PC-9 (cell line): ENCODE data around the gene MYH16. TPM values are rescaled to one million over a fixed set of nuclear protein-coding genes. Genes with fewer than 3 reads are reported as not detected.

Experiments used
- BruUV-seq: library from RNA; stranded (reverse); fragments of 400-500 nt; replicated peaks from 2 replicates; lab custom pipeline; 2021; lab: Mats Ljungman, UMichigan
- CTCF ChIA-PET: fragments of 300-600 bp; sonication (Branson Sonifier 250); formaldehyde crosslinking; loops from one replicate; lab custom pipeline; 2022; ENCODE audit warnings: antibody characterized with exemption; lab: Charles Lee
- POLR2A ChIA-PET: fragments of 300-600 bp; sonication (Branson Sonifier 250); formaldehyde crosslinking; loops from one replicate; lab custom pipeline; 2022; ENCODE audit warnings: antibody characterized with exemption; ENCODE audit not compliant: unreplicated experiment; lab: Charles Lee
- DNase-seq, 2 experiments: peaks; one replicate each; pipeline versions ENCODE4 v3.0.0 to v3.0.0-alpha.2; 2015 to 2022; ENCODE audit warnings: mixed read lengths in 1 of 2
- H2AFZ ChIP-seq: fragments of 200-600 bp; sonication (generic); 2 replicates; pipeline ENCODE4 v1.8.1; 2017; ENCODE audit warnings: antibody characterized with exemption
- H3F3A ChIP-seq: fragments of 200-600 bp; sonication (generic); 2 replicates; pipeline ENCODE4 v1.8.1; 2017; ENCODE audit warnings: antibody characterized with exemption, mild to moderate bottlenecking, low read depth; ENCODE audit not compliant: insufficient read depth
- H3K27ac ChIP-seq: fragments of 200-600 bp; sonication (generic); 2 replicates; pipeline ENCODE4 v1.6.1; 2016; ENCODE audit warnings: mixed run types
- H3K27me3 ChIP-seq: fragments of 200-600 bp; sonication (generic); 2 replicates; pipeline ENCODE4 v1.6.1; 2016; ENCODE audit warnings: low read depth, mixed run types; ENCODE audit not compliant: insufficient read depth
- H3K36me3 ChIP-seq: fragments of 200-600 bp; sonication (generic); 2 replicates; pipeline ENCODE4 v1.6.1; 2016; ENCODE audit warnings: low read depth, mixed run types
- H3K4me1 ChIP-seq: fragments of 200-600 bp; sonication (generic); replicated peaks from 2 replicates; pipeline ENCODE4 v1.6.1; 2016; ENCODE audit warnings: mixed run types; ENCODE audit not compliant: insufficient read depth
- H3K4me2 ChIP-seq: fragments of 200-600 bp; sonication (generic); 2 replicates; pipeline ENCODE4 v1.6.1; 2017; ENCODE audit warnings: mixed run types
- H3K4me3 ChIP-seq: fragments of 200-600 bp; sonication (generic); 2 replicates; pipeline ENCODE4 v1.6.1; 2016; ENCODE audit warnings: mixed run types
- H3K79me2 ChIP-seq: fragments of 200-600 bp; sonication (generic); 2 replicates; pipeline ENCODE4 v1.6.1; 2017; ENCODE audit warnings: low read depth, mixed run types
- H3K9me2 ChIP-seq: fragments of 200-600 bp; sonication (generic); 2 replicates; pipeline ENCODE4 v1.8.1; 2017; ENCODE audit warnings: mild to moderate bottlenecking; ENCODE audit not compliant: insufficient read depth
- H3K9me3 ChIP-seq: fragments of 200-600 bp; sonication (generic); 2 replicates; pipeline ENCODE4 v1.8.1; 2016; ENCODE audit warnings: low read depth; ENCODE audit not compliant: insufficient read depth
- H4K20me1 ChIP-seq: fragments of 200-600 bp; sonication (generic); 2 replicates; pipeline ENCODE4 v1.8.1; 2017; ENCODE audit not compliant: insufficient read depth
- CTCF ChIP-seq: fragments of 200-600 bp; sonication (generic); conservative IDR thresholded peaks from 2 replicates; pipeline ENCODE4 v1.6.1; 2017; ENCODE audit warnings: mixed run types, antibody characterized with exemption, mild to moderate bottlenecking, moderate library complexity
- EZH2 ChIP-seq: fragments of 200-600 bp; sonication (generic); IDR thresholded peaks from 2 replicates; pipeline ENCODE4 v1.8.0; 2017; ENCODE audit warnings: antibody characterized with exemption, low read depth
- intact Hi-C: fragments of 100-400 bp; cut with micrococcal nuclease; formaldehyde crosslinking; loops from one replicate; pipeline ENCODE4 v1.10.0; 2022; ENCODE audit not compliant: unreplicated experiment
- total RNA-seq: library from RNA; stranded (reverse); gene quantifications from 2 replicates; pipeline ENCODE4 v1.2.3, GENCODE V29; 2021

Gene MYH16
- total RNA-seq, 1 experiment from 2014 or later, result 18.0 TPM

GRCh38 chr7:99252166-99252895 lies 20.3 kb upstream of the MYH16 start:
- Histone ChIP-seq H3K27ac (no peak overlapping the region), H3K27me3 (no peaks in the 10 kb centered on the region), H3K9me2 (no peaks in the 10 kb centered on the region), H2AFZ (no peak overlapping the region), H3K4me1 (no peaks in the 10 kb centered on the region), H3K36me3 (no peaks in the 10 kb centered on the region), H3K4me2 (no peak overlapping the region), H3K4me3 (no peak overlapping the region), H3K9me3 (no peaks in the 10 kb centered on the region), H3K79me2 (no peaks in the 10 kb centered on the region), H3F3A (no peaks in the 10 kb centered on the region), H4K20me1 (no peaks in the 10 kb centered on the region)
- TF ChIP-seq EZH2, result no peak
- no peak for TF ChIP-seq CTCF
- no peak for DNase-seq
- ChIA-PET CTCF (interaction anchor here (0.5 kb wide), 1 partner anchor 35 kb away, joined by 9 read pairs; no protein-coding TSS in a partner anchor), POLR2A (interaction anchor here (0.6 kb wide), 1 partner anchor 30 kb away, joined by 5 read pairs; no protein-coding TSS in a partner anchor)
- intact Hi-C loops, result no loop called here
- no TSS peak for BruUV-seq

DNA sequence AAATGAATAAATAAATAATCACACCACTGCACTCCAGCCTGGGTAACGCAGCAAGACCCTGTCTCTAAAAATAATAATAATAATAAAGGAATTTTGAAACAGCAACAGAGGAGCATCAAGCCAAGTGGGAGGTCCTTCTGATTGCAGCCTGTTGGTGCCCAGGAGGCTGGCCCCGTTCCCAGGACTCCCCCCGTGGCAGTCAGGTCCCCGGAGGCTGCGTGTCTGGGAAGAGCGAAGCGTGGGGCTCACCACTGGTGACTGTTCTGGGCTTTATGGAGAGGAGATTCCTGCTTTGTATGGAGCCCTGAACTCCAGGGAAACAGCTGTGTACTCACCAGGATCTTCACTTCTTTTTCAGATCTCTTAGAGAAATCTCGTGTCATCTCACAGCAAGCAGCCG lies 19.3 kb upstream of the MYH16 start:
- intact Hi-C loops, result no loop called here
- POLR2A ChIA-PET, result no interaction called here
- no peak overlapping the region for H2AFZ ChIP-seq

DNA sequence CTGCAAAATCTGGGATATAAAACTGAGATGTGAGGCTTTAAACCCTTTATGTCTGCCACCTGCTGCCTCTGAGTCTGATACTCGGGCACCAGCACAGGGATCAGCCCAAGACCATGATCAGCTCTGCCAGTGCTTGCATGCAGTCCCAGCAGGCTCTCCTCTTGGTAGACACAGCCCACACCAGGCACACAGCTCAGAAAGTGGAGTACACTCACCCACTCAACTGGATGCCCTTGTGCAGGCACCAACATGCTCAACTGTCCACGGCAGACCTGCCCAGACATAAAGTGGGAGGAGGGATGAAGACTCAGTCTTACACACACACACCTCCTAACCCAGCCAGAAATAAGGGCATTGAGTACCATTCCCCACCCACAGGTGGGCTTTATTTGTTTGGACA lies 18.2 kb upstream of the MYH16 start:
- ChIA-PET CTCF (no interaction called here), POLR2A (interaction anchor here (0.7 kb wide), 1 partner anchor 108 kb away, joined by 3 read pairs; no protein-coding TSS in a partner anchor)
- no peaks in the 10 kb centered on the region for H3K9me3 ChIP-seq
- H3K4me2 ChIP-seq, result no peak overlapping the region
- H3K4me1 ChIP-seq, result no peaks in the 10 kb centered on the region
- H3F3A ChIP-seq, result no peaks in the 10 kb centered on the region
- no peak overlapping the region for H3K27ac ChIP-seq
- H3K79me2 ChIP-seq, result no peaks in the 10 kb centered on the region
- TF ChIP-seq CTCF (no peak), EZH2 (no peak)
- intact Hi-C loops, result no loop called here
- no peaks in the 10 kb centered on the region for H3K27me3 ChIP-seq
- no peaks in the 10 kb centered on the region for H3K36me3 ChIP-seq
- no peak overlapping the region for H3K4me3 ChIP-seq
- H4K20me1 ChIP-seq, result no peaks in the 10 kb centered on the region
- DNase-seq, result no peak
- no peaks in the 10 kb centered on the region for H3K9me2 ChIP-seq
- no peak overlapping the region for H2AFZ ChIP-seq
- BruUV-seq, result no TSS peak

More for the DNA sequence above, 19.3 kb upstream of the MYH16 start:
- H3K4me3 ChIP-seq, result no peak overlapping the region
- no peaks in the 10 kb centered on the region for H3K79me2 ChIP-seq
- H3K4me2 ChIP-seq, result no peak overlapping the region
- BruUV-seq, result no TSS peak
- H3K9me2 ChIP-seq, result no peaks in the 10 kb centered on the region
- no peaks in the 10 kb centered on the region for H3K27me3 ChIP-seq
- no peak for TF ChIP-seq CTCF
- TF ChIP-seq EZH2, result no peak
- no peaks in the 10 kb centered on the region for H4K20me1 ChIP-seq
- CTCF ChIA-PET, result no interaction called here
- H3K36me3 ChIP-seq, result no peaks in the 10 kb centered on the region
- H3K4me1 ChIP-seq, result no peaks in the 10 kb centered on the region
- no peak for DNase-seq
- H3F3A ChIP-seq, result no peaks in the 10 kb centered on the region
- no peak overlapping the region for H3K27ac ChIP-seq
- no peaks in the 10 kb centered on the region for H3K9me3 ChIP-seq
